ENCODE data around the gene KCNQ1. TPM values are rescaled to one million over a fixed set of nuclear protein-coding genes. Genes with fewer than 3 reads are reported as not detected.

Gene KCNQ1
- total RNA-seq, 1 experiment from 2014 or later: 2.3 TPM

DNA sequence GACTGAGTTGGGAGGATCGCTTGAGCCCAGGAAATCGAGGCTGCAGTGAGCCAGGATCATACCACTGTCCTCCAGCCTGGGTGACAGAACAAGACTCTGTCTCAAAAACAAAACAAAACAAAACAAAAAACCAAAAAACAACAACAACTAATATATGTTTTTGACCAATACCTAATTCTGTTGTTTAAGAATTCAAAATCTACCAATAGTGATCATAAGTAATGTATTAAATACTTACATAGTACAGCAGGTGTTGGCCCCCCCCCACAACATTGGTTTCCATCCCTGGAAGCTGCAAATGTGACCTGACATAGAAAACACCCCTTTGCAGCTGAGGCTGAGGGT is 74.7 kb downstream of the KCNQ1 start:
- Histone ChIP-seq H3K79me2 (ENCODE audit: insufficient read depth, low read length) (no peaks in the 10 kb centered on the region), H3K56ac (ENCODE audit: insufficient read length, low read depth, low read length) (no peak overlapping the region), H3K4ac (ENCODE audit: low read depth, low read length) (no peak overlapping the region), H4K91ac (ENCODE audit: insufficient read length, low read depth, low read length) (no peak overlapping the region), H3K18ac (ENCODE audit: insufficient read length, low read depth, low read length) (no peak overlapping the region), H3K4me1 (ENCODE audit: insufficient read depth, low read length) (no peaks in the 10 kb centered on the region), H2AFZ (ENCODE audit: low read length) (no peak overlapping the region), H3T11ph (ENCODE audit: low read length) (no peak overlapping the region), H2BK120ac (ENCODE audit: low read depth, low read length, poor library complexity, severe bottlenecking) (no peak overlapping the region), H2BK15ac (ENCODE audit: low read depth, low read length) (no peak overlapping the region), H3K79me1 (ENCODE audit: insufficient read depth, low read depth, low read length, poor library complexity, severe bottlenecking) (no peaks in the 10 kb centered on the region), H4K20me1 (ENCODE audit: control insufficient read depth, insufficient read depth, insufficient read length) (no peaks in the 10 kb centered on the region), H3K9ac (ENCODE audit: extremely low read depth, insufficient read length, low read length) (no peak overlapping the region), H3K27me3 (ENCODE audit: insufficient read depth, low read length) (no peaks in the 10 kb centered on the region; the same call in 1 of the 2 replicates), H2BK5ac (ENCODE audit: insufficient read length, low read length) (no peak overlapping the region), H3K23ac (ENCODE audit: insufficient read length, low read depth, low read length) (no peak overlapping the region), H3K27ac (ENCODE audit: insufficient read length, low read depth, low read length) (no peak overlapping the region), H4K8ac (replicated peaks; ENCODE audit: insufficient read length, low read depth, low read length) (no peak overlapping the region), H2BK20ac (ENCODE audit: low read depth, low read length, poor library complexity, severe bottlenecking) (no peak overlapping the region), H4K5ac (ENCODE audit: insufficient read length, low read depth, low read length) (no peak overlapping the region), H3K9me3 (ENCODE audit: control insufficient read depth, low read depth, low read length) (no peaks in the 10 kb centered on the region), H2AK5ac (ENCODE audit: insufficient read length, low read length) (no peak overlapping the region), H3K23me2 (ENCODE audit: insufficient read length, low read depth, low read length, poor library complexity, severe bottlenecking) (no peaks in the 10 kb centered on the region), H2BK12ac (ENCODE audit: insufficient read length, low read depth, low read length) (no peak overlapping the region), H3K4me2 (ENCODE audit: insufficient read depth, insufficient read length, low read length) (no peak overlapping the region), H3K14ac (ENCODE audit: insufficient read depth, low read length) (no peak overlapping the region)
- Mint-ChIP-seq H3K4me1 (no peaks in the 10 kb centered on the region), H3K9me3 (no peaks in the 10 kb centered on the region), H3K4me3 (no peak overlapping the region), H3K36me3 (ENCODE audit: insufficient read depth in 1 of 3, low read depth in 3 of 3) (no peaks in the 10 kb centered on the region), H3K27me3 (ENCODE audit: low read depth) (peaks cover 67% of the 10 kb centered on the region), H3K27ac (no peak overlapping the region)
- no peak for DNase-seq
- TF ChIP-seq, protein P1, sequence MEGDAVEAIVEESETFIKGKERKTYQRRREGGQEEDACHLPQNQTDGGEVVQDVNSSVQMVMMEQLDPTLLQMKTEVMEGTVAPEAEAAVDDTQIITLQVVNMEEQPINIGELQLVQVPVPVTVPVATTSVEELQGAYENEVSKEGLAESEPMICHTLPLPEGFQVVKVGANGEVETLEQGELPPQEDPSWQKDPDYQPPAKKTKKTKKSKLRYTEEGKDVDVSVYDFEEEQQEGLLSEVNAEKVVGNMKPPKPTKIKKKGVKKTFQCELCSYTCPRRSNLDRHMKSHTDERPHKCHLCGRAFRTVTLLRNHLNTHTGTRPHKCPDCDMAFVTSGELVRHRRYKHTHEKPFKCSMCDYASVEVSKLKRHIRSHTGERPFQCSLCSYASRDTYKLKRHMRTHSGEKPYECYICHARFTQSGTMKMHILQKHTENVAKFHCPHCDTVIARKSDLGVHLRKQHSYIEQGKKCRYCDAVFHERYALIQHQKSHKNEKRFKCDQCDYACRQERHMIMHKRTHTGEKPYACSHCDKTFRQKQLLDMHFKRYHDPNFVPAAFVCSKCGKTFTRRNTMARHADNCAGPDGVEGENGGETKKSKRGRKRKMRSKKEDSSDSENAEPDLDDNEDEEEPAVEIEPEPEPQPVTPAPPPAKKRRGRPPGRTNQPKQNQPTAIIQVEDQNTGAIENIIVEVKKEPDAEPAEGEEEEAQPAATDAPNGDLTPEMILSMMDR (conservative IDR thresholded peaks at IDR 0.05): no peak
- no CpG with 5 or more reads among the region's 2 CpGs for WGBS (ENCODE audit: extremely low coverage, insufficient read length, low lambda C conversion rate)

Measured in H9 (cell line).